ENCODE data around the gene PRPSAP1. TPM values are rescaled to one million over a fixed set of nuclear protein-coding genes. Genes with fewer than 3 reads are reported as not detected.
A peak's percentile ranks its signal among the peaks of the same experiment; 100 is the strongest.

PRPSAP1 gene
- total RNA-seq, 1 donor from 2014 or later, result 89.6 TPM

- H3K27ac Mint-ChIP-seq, result peak overlapping the region; percentile 64
- H3K9me3 Mint-ChIP-seq (ENCODE audit: low read depth), result no peaks in the 10 kb centered on the region
- H3K27me3 Mint-ChIP-seq, result no peaks in the 10 kb centered on the region
- no peaks in the 10 kb centered on the region for H3K4me1 Mint-ChIP-seq (ENCODE audit: low read depth)
- H3K36me3 Mint-ChIP-seq (ENCODE audit: insufficient read depth), result peaks cover 22% of the 10 kb centered on the region
- peak; percentile 84 for DNase-seq (ENCODE audit: low spot score, unreplicated experiment)
- H3K4me3 Mint-ChIP-seq (ENCODE audit: low read depth), result no peak overlapping the region
- peak; percentile 90 for TF ChIP-seq CTCF (IDR thresholded peaks at IDR 0.05; ENCODE audit: unreplicated experiment)
Observed at GRCh38 chr17:76397687-76398522, 44.2 kb upstream of the PRPSAP1 start.

GRCh38 chr17:76397184-76397583 lies 43.5 kb upstream of the PRPSAP1 start:
- Mint-ChIP-seq H3K4me3 (ENCODE audit: low read depth) (no peak overlapping the region), H3K27me3 (no peaks in the 10 kb centered on the region), H3K4me1 (ENCODE audit: low read depth) (no peaks in the 10 kb centered on the region), H3K36me3 (ENCODE audit: insufficient read depth) (peaks cover 18% of the 10 kb centered on the region), H3K27ac (no peak overlapping the region), H3K9me3 (ENCODE audit: low read depth) (no peaks in the 10 kb centered on the region)
- no peak for DNase-seq (ENCODE audit: low spot score, unreplicated experiment)
- TF ChIP-seq CTCF (IDR thresholded peaks at IDR 0.05; ENCODE audit: unreplicated experiment), result no peak

DNA sequence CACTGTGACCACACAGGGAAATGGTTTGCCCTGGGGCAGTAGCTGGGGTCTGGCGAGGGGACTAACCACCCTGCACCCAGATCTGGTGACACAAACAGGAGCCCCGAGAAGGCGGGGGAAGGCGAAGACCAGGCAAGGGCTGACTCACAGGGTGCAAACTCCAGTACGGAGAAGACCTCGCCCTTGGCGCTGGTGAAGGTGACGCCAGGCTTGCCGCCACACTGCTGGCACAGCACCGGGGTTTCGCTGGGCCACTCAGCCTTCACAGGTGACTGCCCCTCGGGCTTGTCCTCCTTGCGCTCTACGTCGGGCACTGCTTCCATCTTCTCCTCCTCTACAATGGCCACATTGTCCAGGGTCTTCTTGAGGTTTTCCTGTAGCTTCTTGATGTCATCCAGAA lies 42.3 kb upstream of the PRPSAP1 start:
- H3K4me1 Mint-ChIP-seq (ENCODE audit: low read depth), result no peaks in the 10 kb centered on the region
- no peaks in the 10 kb centered on the region for H3K9me3 Mint-ChIP-seq (ENCODE audit: low read depth)
- no peaks in the 10 kb centered on the region for H3K27me3 Mint-ChIP-seq
- H3K36me3 Mint-ChIP-seq (ENCODE audit: insufficient read depth), result peaks cover 10% of the 10 kb centered on the region
- TF ChIP-seq CTCF (IDR thresholded peaks at IDR 0.05; ENCODE audit: unreplicated experiment), result no peak
- no peak for DNase-seq (ENCODE audit: low spot score, unreplicated experiment)
- no peak overlapping the region for H3K4me3 Mint-ChIP-seq (ENCODE audit: low read depth)
- no peak overlapping the region for H3K27ac Mint-ChIP-seq

DNA sequence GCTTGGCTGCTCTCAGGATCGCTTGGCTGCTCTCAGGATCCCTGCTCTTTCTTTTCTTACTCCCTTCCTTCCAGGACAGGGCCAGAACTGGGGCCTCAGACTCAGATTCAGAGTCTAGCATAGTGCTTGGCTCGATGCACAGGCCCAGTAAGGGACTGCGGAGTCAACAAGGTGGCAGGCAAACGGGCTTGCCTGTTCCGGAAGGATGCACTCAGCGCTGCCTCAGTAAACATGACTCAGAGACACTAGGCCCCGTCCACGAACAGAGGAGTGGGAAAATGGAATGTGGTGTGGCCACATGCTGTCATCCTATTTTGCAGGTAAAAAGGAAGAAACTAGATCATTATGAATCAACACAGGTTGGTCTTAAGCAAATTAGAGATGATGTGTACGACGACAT lies 40.5 kb upstream of the PRPSAP1 start:
- no peak for TF ChIP-seq CTCF (IDR thresholded peaks at IDR 0.05; ENCODE audit: unreplicated experiment)
- no peak overlapping the region for H3K27ac Mint-ChIP-seq
- H3K36me3 Mint-ChIP-seq (ENCODE audit: insufficient read depth), result peaks cover 10% of the 10 kb centered on the region
- H3K4me3 Mint-ChIP-seq (ENCODE audit: low read depth), result no peak overlapping the region
- no peaks in the 10 kb centered on the region for H3K27me3 Mint-ChIP-seq
- H3K4me1 Mint-ChIP-seq (ENCODE audit: low read depth), result no peaks in the 10 kb centered on the region
- no peaks in the 10 kb centered on the region for H3K9me3 Mint-ChIP-seq (ENCODE audit: low read depth)
- DNase-seq (ENCODE audit: low spot score, unreplicated experiment), result no peak

DNA sequence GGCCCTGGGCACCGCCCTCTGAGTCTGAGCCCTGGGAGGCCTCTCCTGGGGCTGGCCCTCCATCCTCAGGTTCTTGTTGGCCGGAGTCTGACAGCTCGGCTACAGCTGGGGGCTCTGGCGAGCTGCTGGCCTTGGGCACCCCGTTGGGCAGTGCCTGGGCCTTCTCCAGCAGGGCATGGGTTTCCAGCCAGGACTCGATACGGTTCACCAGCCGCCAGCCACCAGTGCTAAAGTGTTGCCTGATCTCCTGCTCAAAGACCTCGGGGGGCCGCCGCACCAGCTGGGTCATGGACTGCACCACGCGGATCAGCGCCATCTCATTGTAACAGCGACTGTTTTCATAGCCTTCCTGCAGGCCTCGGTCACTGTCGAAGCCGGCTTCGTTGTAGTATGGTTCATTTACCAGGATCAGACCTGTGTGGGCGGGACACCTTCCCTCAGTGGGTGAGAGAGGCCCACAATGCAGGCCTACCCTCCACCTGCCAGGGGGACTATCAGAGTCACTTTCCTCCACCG lies 37.5 kb upstream of the PRPSAP1 start:
- DNase-seq (ENCODE audit: low spot score, unreplicated experiment), result no peak
- H3K9me3 Mint-ChIP-seq (ENCODE audit: low read depth), result no peaks in the 10 kb centered on the region
- peaks cover 5% of the 10 kb centered on the region for H3K27me3 Mint-ChIP-seq
- no peak overlapping the region for H3K4me3 Mint-ChIP-seq (ENCODE audit: low read depth)
- no peak overlapping the region for H3K27ac Mint-ChIP-seq
- H3K36me3 Mint-ChIP-seq (ENCODE audit: insufficient read depth), result peaks cover 3% of the 10 kb centered on the region
- H3K4me1 Mint-ChIP-seq (ENCODE audit: low read depth), result no peaks in the 10 kb centered on the region
- no peak for TF ChIP-seq CTCF (IDR thresholded peaks at IDR 0.05; ENCODE audit: unreplicated experiment)
